Measurements from ENCODE around the gene SEPHS1. TPM values are rescaled to one million over a fixed set of nuclear protein-coding genes. Genes with fewer than 3 reads are reported as not detected.

SEPHS1 gene
- total and polyA plus RNA-seq, 2 of the 8 experiments (the other 6 are each of a cell fraction or from before 2014, with no cell fraction given), result 270 to 683 TPM

- Histone ChIP-seq H3K27ac (ENCODE audit: low read depth, low read length) (no peak overlapping the region), H3K27me3 (replicated peaks in 1 of 4; ENCODE audit: control insufficient read depth in 3 of 4, extremely low read depth in 1 of 4, insufficient read depth in 3 of 4, low read length in 3 of 4) (no peaks in the 10 kb centered on the region), H4K8ac (ENCODE audit: extremely low read depth, insufficient read depth, low read length) (no peak overlapping the region), H3K56ac (replicated peaks; ENCODE audit: insufficient read length, low read depth, low read length) (no peak overlapping the region), H3K14ac (ENCODE audit: insufficient read length) (no peak overlapping the region), H3K4ac (replicated peaks; ENCODE audit: insufficient read length, low read depth, low read length) (no peak overlapping the region), H3K36me3 (ENCODE audit: control insufficient read depth in 2 of 4, insufficient read depth in 4 of 4, low read length in 3 of 4) (no peaks in the 10 kb centered on the region), H3K23me2 (ENCODE audit: low read depth, low read length) (no peaks in the 10 kb centered on the region), H2BK5ac (ENCODE audit: low read depth, low read length) (no peak overlapping the region), H3K9ac (replicated peaks in 1 of 4; ENCODE audit: extremely low read depth in 1 of 4, low read depth in 3 of 4, low read length in 3 of 4) (no peak overlapping the region), H2BK12ac (ENCODE audit: low read depth, low read length) (no peak overlapping the region), H2AK5ac (ENCODE audit: low read depth, low read length) (no peak overlapping the region), H3K18ac (ENCODE audit: extremely low read depth, low read length) (no peak overlapping the region), H3K9me3 (ENCODE audit: insufficient read depth in 2 of 2, low read depth in 1 of 2, low read length in 1 of 2) (no peaks in the 10 kb centered on the region), H4K20me1 (replicated peaks in 1 of 2; ENCODE audit: control insufficient read depth in 1 of 2, insufficient read depth in 2 of 2, low read length in 2 of 2) (no peaks in the 10 kb centered on the region), H4K91ac (replicated peaks; ENCODE audit: insufficient read length, low read length) (no peak overlapping the region), H3K79me1 (ENCODE audit: low read depth, low read length) (no peaks in the 10 kb centered on the region), H3K4me1 (replicated peaks in 1 of 4; ENCODE audit: control insufficient read depth in 3 of 4, insufficient read depth in 4 of 4, low read length in 3 of 4) (no peaks in the 10 kb centered on the region), H3K79me2 (ENCODE audit: control insufficient read depth in 1 of 2, insufficient read depth in 2 of 2, low read length in 2 of 2) (no peaks in the 10 kb centered on the region), H2BK120ac (replicated peaks; ENCODE audit: low read depth, low read length) (no peak overlapping the region), H3K4me3 (ENCODE audit: extremely low read depth in 1 of 4, insufficient read depth in 2 of 4, low read depth in 3 of 4, low read length in 4 of 4) (no peak overlapping the region), H2AFZ (ENCODE audit: low read length) (no peak overlapping the region), H3K23ac (ENCODE audit: insufficient read length) (no peak overlapping the region), H2BK15ac (ENCODE audit: low read length) (no peak overlapping the region), H3K4me2 (ENCODE audit: insufficient read depth in 1 of 2, low read depth in 2 of 2, low read length in 2 of 2) (no peak overlapping the region), H4K5ac (ENCODE audit: insufficient read length, low read depth, low read length) (no peak overlapping the region), H2BK20ac (ENCODE audit: low read length) (no peak overlapping the region)
- TF ChIP-seq HDAC2 (IDR thresholded peaks at IDR 0.05; ENCODE audit: borderline replicate concordance in 1 of 2, low read depth in 2 of 2, low read length in 2 of 2) (peak in 1 of 2 experiments; percentile 58; a peak in 1 of 4 replicates), BACH1 (IDR thresholded peaks at IDR 0.05; ENCODE audit: low read length) (no peak), KDM1A (IDR thresholded peaks at IDR 0.05; ENCODE audit: borderline replicate concordance, low read length) (peak; percentile 81)
- FAIRE-seq (no peak), DNase-seq (ENCODE audit: low read depth in 1 of 2, low spot score in 2 of 2) (no peak)
- CTCF ChIA-PET (ENCODE audit: partially characterized antibody), result interaction anchor here (0.6 to 8.6 kb wide), 49 partner anchors 8 to 540 kb away, joined by 3 to 147 read pairs (median 5); partner anchors contain the start of gene PRPF18
- POLR2A ChIA-PET (ENCODE audit: partially characterized antibody), result interaction anchor here (0.6 to 5.6 kb wide), 5 partner anchors 12 to 38 kb away, joined by 3 to 23 read pairs (median 3); no protein-coding TSS in a partner anchor
- 83% methylated on average over 5 of the region's 5 CpGs; no CpG with 5 or more reads in 1 of the 2 experiments for WGBS, 2 experiments (ENCODE audit: extremely low coverage in 1 of 2, insufficient coverage in 1 of 2, insufficient read length in 1 of 2, insufficient replicate concordance in 2 of 2, low coverage in 1 of 2, low lambda C conversion rate in 2 of 2, missing lambda C conversion rate in 1 of 2)
These were observed 24.4 kb upstream of the SEPHS1 start for GRCh38 chr10:13372524-13372923.

All from H1 (cell line).